ENCODE measurements around the gene ZNF544.

ZNF544 gene

DNA sequence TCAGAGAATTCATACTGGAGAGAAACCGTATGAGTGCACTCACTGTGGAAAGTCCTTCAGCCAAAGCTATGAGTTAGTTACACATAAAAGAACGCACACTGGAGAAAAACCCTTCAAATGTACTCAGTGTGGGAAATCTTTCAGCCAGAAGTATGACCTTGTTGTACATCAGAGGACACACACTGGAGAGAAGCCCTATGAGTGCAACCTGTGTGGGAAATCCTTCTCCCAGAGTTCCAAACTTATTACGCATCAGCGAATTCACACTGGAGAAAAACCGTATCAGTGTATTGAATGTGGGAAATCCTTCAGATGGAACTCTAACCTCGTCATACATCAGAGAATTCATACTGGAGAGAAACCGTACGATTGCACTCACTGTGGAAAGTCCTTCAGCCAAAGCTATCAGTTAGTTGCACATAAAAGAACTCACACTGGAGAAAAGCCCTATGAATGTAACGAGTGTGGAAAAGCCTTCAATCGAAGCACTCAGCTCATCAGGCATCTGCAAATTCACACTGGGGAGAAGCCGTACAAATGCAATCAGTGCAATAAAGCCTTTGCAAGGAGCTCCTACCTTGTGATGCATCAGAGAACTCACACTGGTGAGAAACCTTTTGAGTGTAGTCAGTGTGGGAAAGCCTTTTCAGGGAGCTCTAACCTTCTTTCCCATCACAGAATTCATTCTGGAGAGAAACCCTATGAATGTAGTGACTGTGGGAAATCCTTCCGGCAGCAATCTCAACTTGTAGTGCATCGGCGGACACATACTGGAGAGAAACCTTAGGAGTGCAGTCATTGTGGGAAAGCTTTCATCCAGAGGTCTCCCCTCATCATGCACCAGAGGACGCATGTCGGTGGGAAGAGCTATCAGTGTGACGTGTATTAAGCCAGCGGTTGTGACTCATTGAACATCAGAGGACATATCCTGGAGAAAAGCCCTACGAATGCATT, 33.5 kb downstream of the ZNF544 start:
- H3F3A ChIP-seq (ENCODE audit: insufficient read depth), result peaks cover 13% of the 10 kb centered on the region
- no peak overlapping the region for H3K4me3 ChIP-seq (ENCODE audit: insufficient read depth, low read length, poor library complexity, severe bottlenecking)
- H4K20me1 ChIP-seq (ENCODE audit: low read depth, low read length), result no peaks in the 10 kb centered on the region
- H3K36me3 ChIP-seq (ENCODE audit: low read length), result peaks cover 69% of the 10 kb centered on the region
- TF ChIP-seq, protein P1, sequence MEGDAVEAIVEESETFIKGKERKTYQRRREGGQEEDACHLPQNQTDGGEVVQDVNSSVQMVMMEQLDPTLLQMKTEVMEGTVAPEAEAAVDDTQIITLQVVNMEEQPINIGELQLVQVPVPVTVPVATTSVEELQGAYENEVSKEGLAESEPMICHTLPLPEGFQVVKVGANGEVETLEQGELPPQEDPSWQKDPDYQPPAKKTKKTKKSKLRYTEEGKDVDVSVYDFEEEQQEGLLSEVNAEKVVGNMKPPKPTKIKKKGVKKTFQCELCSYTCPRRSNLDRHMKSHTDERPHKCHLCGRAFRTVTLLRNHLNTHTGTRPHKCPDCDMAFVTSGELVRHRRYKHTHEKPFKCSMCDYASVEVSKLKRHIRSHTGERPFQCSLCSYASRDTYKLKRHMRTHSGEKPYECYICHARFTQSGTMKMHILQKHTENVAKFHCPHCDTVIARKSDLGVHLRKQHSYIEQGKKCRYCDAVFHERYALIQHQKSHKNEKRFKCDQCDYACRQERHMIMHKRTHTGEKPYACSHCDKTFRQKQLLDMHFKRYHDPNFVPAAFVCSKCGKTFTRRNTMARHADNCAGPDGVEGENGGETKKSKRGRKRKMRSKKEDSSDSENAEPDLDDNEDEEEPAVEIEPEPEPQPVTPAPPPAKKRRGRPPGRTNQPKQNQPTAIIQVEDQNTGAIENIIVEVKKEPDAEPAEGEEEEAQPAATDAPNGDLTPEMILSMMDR (IDR thresholded peaks at IDR 0.05; ENCODE audit: insufficient read depth, low read length, poor library complexity, severe bottlenecking), result no peak
- no peak for TF ChIP-seq EZH2phosphoT487 (conservative IDR thresholded peaks at IDR 0.05; ENCODE audit: low read length)
- no peaks in the 10 kb centered on the region for H3K27me3 ChIP-seq (ENCODE audit: low read length)
- peaks cover 82% of the 10 kb centered on the region for H3K9me3 ChIP-seq (ENCODE audit: insufficient read depth, low read length)
- H2AFZ ChIP-seq (ENCODE audit: low read depth, low read length, severe bottlenecking), result no peak overlapping the region
- H3K9me2 ChIP-seq (replicated peaks; ENCODE audit: insufficient read depth, low read length), result no peaks in the 10 kb centered on the region
- no peak overlapping the region for H3K9ac ChIP-seq (ENCODE audit: low read length)
- H3K4me2 ChIP-seq (ENCODE audit: low read depth, low read length, poor library complexity, severe bottlenecking), result no peak overlapping the region
- H3K27ac ChIP-seq (ENCODE audit: low read depth, low read length), result no peak overlapping the region
- H3K79me2 ChIP-seq (ENCODE audit: insufficient read depth, low read length), result no peaks in the 10 kb centered on the region; the same call in 1 of the 2 replicates

DNA sequence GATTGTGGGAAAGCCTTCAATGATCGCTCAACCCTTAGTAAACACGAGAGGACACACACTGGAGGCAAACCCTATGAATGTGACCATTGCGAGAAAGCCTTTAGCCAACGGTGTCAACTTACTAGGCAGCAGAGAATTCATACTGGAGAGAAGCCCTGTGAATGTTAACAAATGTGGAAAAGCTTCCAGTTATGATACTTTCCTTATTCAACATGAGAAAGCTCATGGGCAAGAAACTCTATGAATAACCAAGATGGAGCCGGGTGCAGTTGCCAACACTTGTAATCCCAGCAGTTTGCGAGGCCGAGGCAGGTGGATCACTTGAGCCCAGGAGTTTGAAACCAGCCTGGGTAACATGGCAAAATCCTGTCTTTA, 34.2 kb downstream of the ZNF544 start:
- Histone ChIP-seq H3K4me2 (ENCODE audit: low read depth, low read length, poor library complexity, severe bottlenecking) (no peak overlapping the region), H3K9ac (ENCODE audit: low read length) (no peak overlapping the region), H3K36me3 (ENCODE audit: low read length) (peaks cover 62% of the 10 kb centered on the region), H3K27me3 (ENCODE audit: low read length) (no peaks in the 10 kb centered on the region), H3K9me3 (ENCODE audit: insufficient read depth, low read length) (peaks cover 76% of the 10 kb centered on the region), H3K27ac (ENCODE audit: low read depth, low read length) (no peak overlapping the region), H3F3A (ENCODE audit: insufficient read depth) (peaks cover 13% of the 10 kb centered on the region), H3K79me2 (ENCODE audit: insufficient read depth, low read length) (no peaks in the 10 kb centered on the region; the same call in 1 of the 2 replicates), H3K4me3 (ENCODE audit: insufficient read depth, low read length, poor library complexity, severe bottlenecking) (no peak overlapping the region), H3K9me2 (replicated peaks; ENCODE audit: insufficient read depth, low read length) (no peaks in the 10 kb centered on the region), H4K20me1 (ENCODE audit: low read depth, low read length) (no peaks in the 10 kb centered on the region), H2AFZ (ENCODE audit: low read depth, low read length, severe bottlenecking) (no peak overlapping the region)
- TF ChIP-seq, protein P1 (IDR thresholded peaks at IDR 0.05; ENCODE audit: insufficient read depth, low read length, poor library complexity, severe bottlenecking), result no peak
- no peak for TF ChIP-seq EZH2phosphoT487 (conservative IDR thresholded peaks at IDR 0.05; ENCODE audit: low read length)

DNA sequence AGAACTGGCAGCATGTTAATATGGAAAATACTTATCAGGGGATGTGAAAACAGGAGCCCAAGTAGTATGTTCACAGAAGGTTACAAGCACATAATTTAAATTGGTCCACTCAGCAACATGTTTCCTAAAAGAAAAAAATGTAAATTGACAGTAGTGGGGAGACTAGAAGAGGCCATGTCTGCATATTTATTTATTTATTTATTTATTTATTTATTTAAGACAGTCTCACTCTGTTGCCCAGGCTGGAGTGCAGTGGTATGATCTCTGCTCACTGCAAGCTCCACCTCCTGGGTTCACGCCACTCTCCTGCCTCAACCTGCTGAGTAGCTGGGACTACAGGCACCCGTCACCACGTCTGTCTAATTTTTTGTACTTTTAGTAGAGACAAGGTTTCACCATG, 36.4 kb downstream of the ZNF544 start:
- TF ChIP-seq EZH2phosphoT487 (conservative IDR thresholded peaks at IDR 0.05; ENCODE audit: low read length), result no peak
- TF ChIP-seq, protein P1 (IDR thresholded peaks at IDR 0.05; ENCODE audit: insufficient read depth, low read length, poor library complexity, severe bottlenecking), result no peak

More for the DNA sequence above, 36.4 kb downstream of the ZNF544 start:
- no peaks in the 10 kb centered on the region; the same call in 1 of the 2 replicates for H3K79me2 ChIP-seq (ENCODE audit: insufficient read depth, low read length)
- no peak overlapping the region for H3K4me2 ChIP-seq (ENCODE audit: low read depth, low read length, poor library complexity, severe bottlenecking)
- no peak overlapping the region for H3K27ac ChIP-seq (ENCODE audit: low read depth, low read length)
- H2AFZ ChIP-seq (ENCODE audit: low read depth, low read length, severe bottlenecking), result no peak overlapping the region
- H3K9me3 ChIP-seq (ENCODE audit: insufficient read depth, low read length), result peaks cover 61% of the 10 kb centered on the region
- no peak overlapping the region for H3K9ac ChIP-seq (ENCODE audit: low read length)
- H3K27me3 ChIP-seq (ENCODE audit: low read length), result no peaks in the 10 kb centered on the region
- H3F3A ChIP-seq (ENCODE audit: insufficient read depth), result peaks cover 15% of the 10 kb centered on the region
- H4K20me1 ChIP-seq (ENCODE audit: low read depth, low read length), result no peaks in the 10 kb centered on the region
- H3K36me3 ChIP-seq (ENCODE audit: low read length), result peaks cover 43% of the 10 kb centered on the region
- H3K9me2 ChIP-seq (replicated peaks; ENCODE audit: insufficient read depth, low read length), result no peaks in the 10 kb centered on the region
- no peak overlapping the region for H3K4me3 ChIP-seq (ENCODE audit: insufficient read depth, low read length, poor library complexity, severe bottlenecking)

Data from SU-DHL-6 (cell line).